Fibroblast of skin of left biceps (primary cell): Measurements from ENCODE around the gene PROKR2.

Experiments used
- DNase-seq, 2 experiments: peaks; one replicate each; pipeline ENCODE4 v3.0.0-alpha.2; 2013; ENCODE audit warnings: low read depth in 2 of 2

The PROKR2 gene

DNA sequence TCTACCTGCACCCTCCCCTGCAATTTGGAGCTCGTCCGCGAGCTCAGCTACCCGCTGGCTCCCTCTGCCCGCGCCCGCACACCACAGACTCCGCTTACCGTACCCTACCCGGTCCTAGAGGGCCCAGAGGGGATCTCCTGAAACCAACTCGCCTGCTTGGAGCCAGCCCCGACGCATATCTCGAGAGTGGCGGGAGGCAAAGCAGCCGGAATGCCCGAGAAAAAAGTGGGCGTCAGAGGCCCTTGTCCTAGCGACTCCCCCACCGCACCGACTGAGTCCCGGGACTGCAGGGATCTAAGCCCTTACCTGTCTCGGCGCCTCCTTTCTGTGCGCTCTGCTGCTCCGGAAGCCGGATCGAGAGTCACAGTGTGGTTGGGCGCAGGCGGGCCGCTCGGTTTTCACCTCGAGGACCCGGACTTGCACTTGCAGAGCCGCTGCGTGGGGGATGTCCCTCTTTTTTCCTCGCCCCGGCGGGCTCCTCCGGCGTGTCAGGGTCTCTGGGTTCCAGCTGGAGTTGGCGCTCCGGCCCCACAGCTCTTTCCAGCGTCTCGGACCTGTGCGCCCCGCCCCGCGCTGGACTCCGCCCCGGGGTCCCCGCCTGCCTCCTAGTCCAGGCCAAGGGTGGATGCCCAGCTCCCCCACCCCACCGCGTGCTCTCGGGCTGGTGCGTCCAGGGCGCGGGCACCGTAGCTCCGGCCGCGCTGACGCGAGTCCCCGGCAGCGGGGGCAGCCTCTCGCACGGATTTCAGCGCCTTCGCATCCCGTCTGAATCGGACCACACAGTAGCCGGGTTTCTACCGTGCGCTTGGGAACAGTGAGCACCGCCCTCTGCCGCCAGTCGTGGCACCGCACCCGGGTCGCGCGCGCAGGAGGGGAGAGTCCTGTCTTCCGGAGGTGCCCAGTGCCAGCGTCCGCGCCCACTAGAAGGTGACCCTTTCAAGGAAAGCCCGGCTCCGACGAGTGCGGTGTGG, at the start of gene PROKR2:
PROKR2 (minus strand) TSS at position 767 of the 971 bp plus-strand sequence. CDS start 2,585 bp downstream, outside the sequence.
- no peak for DNase-seq

DNA sequence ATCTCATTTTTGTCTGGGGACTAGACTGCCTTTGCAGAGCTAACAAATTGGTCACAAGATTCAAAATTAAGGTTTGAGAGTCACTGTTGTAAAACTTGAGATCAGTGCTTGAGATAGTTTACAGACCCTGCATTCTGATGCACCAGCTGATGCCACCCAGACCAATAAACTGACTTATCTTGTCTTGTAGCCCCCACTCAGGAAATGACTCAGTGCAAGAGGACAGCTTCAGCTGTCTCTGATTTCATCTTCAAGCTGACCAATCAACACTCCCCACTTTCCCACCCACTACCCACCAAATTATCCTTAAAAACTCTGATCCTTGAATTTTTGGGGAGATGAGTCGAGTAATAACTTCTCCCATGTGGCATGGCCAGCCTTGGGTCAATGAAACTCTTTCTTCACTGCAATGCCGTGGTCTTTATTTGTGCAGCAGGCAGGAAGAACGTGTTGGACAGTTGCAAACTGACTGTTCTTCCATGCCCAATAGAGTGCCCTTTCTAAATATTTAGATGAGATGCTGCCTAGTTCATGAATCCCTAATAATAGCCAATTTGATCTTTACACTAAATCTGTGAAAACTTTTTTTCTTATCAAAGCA, 48.3 kb upstream of the PROKR2 start:
- no peak for DNase-seq

DNA sequence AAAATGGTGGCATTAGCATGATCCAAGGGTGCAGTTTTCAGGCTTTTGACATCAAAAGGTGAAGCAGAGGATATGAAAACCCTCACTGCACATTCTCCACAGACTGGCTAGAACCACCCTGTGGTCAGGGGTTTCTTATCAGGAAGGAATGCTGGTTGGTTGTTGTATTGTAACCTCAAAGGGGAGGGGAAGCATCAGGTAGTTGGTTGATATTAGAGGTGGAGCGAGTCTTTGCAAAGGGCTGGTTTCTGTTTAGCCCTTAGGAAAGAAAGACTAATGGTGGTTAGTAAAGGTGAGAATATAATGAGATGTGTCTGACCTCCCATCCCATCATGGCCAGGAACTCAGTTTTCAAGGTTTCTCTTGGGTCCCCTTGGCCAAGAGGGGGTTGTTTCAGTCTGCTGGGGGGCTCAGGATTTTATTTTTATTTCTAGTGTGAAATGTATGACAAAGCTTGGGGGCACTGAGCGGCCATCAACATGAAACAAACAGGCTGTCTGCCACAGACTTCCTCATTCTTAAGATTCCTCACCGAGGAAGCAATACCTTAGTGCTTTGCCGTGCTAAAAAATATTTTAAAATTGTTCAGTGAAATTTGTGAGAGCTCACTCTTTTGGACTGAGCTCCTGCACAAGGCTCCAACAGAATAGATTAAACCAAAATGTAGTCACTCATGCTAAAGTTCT, 47.5 kb upstream of the PROKR2 start:
- DNase-seq: no peak

DNA sequence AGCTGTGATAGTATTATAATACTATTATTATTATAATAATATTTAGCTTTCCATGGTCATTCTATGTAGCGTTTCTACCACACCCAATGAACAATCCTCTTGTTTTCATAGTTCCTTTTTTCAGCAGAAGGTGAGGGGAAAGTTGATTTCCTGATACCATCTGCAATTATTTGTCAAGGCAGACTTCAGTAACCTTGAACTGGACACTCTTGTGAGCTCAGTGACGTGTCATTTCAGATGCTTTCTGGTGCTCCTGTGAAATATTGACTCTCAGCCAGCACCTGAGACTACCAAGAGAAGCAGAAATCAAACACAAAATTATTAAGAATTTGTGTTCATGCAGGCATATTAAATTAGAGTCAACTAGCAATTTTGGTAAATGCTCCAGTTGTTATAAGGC, 46.0 kb upstream of the PROKR2 start:
- DNase-seq: no peak

DNA sequence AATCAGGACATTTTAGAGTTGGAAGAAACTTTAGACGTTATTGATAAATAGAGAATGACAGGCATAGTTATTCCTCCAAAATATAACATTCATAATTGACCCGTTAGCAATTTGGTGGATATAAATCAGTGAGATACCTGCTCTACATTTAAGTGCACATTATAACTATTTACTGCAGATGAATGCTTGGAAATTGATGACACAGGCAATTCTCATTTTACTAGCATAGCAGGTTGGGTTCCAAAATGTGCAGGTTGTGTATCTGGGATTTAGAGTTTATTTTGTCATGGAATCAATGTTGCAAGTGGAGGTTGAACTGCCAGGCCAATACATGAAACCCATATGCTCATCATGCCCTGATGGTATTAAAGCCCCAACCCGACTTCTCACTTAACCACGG, 44.4 kb upstream of the PROKR2 start:
- no peak for DNase-seq

DNA sequence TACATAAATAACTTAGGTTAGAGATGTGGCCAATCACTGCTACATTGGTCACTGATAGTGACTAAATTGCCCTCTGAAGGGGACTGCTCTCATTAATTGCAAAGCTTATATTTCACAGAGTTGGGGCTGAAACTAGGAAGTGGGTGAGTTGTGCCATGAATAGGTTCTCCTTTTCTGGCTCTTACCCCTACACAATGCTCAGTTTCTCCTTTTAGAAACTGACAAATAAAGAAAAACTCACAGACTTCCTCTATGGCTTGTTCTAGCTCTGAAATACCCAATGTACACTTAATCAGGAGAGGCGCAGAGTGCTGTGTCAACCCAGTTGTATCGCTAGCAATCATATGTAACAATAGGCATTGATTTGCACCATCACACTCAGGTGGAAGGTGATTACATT, 41.2 kb upstream of the PROKR2 start:
- no peak for DNase-seq

DNA sequence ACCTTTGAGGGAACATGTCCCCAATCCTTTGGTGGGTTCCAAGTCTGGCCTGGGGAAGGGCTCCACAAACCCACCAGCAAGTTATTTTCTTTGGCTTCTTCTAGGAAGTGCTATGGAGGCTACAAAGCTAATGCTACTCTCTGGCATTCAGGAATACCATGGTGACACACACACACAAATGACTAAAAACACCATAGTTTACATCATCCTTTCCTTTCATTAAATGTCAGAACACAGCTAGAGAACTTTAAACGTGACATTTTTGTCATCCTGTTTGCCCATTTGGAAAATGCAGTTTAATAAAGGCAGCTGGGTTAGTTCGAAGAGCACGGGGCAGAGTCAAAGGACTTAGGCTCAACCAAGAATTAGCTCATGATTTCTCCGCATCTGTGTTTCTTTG, 40.2 kb upstream of the PROKR2 start:
- DNase-seq: no peak

DNA sequence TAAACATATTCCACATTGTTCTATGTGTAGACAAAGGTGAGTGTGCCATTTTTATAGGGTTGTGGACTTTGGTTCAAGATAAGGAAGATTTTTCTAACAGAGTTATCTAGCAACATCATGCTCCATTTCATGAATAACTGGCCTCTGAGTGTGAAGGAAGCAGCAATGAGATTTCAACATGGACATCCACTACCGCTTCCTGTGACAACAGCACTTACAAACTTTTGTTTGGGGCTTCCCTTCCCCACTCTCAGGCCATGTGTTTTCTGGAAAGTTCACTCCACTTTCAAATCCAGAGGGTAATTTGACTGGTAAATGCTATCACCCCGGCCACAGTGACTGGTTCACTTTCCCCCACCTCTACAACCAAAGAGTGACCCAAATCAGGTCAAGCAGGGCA, 38.1 kb upstream of the PROKR2 start:
- no peak for DNase-seq

DNA sequence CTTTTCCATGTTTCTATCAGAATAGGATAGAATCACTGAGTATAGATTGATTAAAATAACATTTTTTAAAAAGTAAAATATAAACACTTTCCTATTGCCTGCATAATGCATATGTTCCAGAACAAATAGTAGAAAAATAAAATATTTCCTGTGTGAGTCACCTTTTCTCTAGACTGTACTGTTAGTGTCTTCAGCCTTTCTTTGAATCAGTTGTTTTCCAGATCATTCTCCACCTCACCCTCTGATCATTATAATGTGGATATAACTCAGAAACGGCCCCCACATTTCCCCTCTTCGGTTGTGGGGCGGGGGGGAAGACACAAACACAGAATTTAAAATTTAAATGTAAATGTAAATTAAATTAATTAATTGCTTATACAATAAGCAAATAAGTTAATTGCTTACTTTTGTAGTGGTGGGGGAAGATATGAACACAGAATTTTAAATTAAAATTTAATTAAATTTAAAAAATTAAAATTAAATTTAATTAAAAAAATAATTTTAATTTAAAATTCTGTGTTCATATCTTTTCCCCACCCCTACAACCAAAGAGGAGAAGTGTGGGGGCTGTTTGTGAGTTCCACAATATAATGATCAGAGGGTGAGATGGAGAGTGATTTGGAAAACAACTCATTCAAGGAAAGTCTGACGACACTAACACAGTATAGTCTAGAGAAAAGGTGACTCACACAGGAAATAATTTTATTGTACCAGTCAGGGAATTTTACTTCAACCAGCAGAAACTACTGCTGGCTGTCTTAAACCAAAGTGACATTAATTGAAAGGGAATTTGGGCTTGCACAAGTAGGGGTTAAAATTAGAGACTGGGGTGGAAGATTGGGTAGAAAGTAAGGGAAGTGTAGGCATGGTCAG, 37.1 kb upstream of the PROKR2 start:
- peak in 1 of 2 experiments; percentile 12 for DNase-seq

DNA sequence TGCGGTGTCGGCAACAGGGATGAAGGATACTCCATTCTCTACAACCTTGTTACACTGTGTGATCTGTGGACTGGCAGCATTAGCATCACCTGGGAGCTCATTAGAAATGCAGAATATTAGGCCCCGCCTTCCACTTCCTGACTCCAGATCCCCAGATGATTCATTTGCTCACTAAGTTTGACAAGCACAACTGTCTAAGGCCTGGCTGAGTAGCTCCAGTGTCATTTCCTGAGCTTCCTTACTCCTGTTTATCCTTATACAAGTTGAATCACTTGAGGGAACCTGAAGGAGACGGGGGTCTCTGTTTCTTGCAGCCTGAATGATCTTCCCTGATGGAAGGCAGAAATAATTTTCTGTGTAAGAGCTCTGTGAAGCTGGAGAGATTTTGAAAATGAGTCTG, 32.7 kb upstream of the PROKR2 start:
- DNase-seq: no peak

DNA sequence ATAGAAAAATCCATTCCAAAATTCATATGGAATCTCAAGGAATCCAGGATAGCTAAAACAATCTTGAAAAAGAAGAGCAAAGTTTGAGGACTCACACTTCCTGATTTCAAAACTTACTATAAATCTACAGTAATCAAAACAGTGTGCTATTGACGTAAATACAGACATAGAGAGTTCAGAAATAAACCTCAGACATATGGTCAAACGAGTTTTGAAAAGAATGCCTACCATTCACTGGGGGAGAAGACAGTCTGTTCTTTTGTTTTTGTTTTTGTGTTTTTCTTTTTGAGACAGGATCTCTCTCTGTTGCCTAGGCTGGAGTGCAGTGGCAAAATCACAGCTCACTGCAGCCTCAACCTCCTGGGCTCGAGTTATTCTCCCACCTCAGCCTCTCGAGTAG, 25.3 kb upstream of the PROKR2 start:
- DNase-seq: no peak

DNA sequence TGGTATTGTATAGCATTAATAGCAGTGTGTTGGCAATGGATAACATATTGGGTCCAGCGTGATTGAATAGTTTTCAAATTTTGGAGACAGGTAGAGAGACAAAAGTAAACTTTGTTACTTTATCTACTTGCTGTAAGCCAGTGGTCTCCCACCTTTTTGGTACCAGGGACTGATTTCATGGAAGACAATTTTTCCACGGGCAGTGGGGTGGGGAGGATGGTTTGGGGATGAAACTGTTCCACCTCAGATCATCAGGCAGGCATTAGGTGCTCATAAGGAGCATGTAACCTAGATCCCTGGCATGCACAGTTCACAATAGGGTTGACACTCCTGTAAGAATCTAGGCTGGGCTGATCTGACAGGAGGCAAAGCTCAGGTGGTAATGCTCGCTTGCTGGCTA, 14.6 kb upstream of the PROKR2 start:
- no peak for DNase-seq

DNA sequence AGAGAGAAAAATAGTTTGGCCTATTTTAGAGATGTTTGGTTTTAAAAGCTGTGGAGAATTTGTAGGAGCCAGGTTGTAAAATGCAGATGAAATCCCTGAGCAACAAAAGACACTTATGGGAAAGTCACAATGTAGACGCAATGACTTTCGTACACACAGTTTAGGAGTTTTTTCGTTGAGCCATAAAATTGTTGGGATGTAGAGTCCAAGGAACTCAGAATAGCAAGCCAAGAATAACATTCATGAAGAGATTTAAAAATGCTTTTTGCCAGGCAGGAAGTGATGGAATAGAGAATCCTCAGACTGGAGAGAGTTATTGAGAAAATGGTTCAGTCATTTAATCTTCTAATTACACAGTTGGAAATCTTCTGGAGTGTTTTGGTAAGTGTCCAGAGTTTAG, 11.5 kb upstream of the PROKR2 start:
- no peak for DNase-seq

DNA sequence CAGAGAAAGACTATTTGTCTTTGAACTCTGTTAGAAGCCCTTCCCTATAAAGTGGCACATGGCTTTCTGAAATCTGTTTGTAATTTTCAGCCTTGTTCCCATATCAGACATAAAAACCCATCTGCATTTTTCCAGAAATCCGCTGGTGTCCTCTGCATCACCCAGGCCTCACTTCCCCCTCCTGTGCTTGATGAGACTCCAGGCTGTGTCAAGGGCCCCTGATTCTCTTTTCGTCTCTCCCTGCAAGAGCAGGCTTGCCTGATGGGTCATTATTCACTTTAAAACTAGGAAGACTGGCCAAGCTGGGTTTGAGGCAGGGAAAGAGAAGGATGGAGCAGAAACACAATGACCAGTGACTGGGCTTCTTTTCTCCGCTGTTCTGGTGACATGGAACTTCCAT, 10.6 kb upstream of the PROKR2 start:
- no peak for DNase-seq

DNA sequence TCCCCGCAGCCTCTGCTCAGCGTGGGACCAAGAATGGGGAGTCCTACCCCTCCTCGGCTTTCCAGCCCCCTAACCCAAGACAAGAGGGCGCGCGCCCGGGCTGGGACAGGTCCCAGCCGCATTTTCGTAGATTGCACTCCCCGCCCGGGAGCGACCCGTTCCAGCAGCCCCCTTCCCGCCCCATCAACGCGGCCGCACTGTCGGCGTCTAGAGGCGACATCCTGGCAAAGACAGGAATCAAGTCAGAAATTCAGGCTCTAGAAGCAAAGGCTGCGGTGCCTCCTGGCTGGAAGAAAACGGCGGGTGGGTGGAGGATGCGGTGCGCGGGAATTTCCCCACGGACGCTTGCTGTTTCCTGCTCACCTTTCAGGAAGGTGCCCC, 957 bp downstream of the PROKR2 start:
- DNase-seq: no peak

DNA sequence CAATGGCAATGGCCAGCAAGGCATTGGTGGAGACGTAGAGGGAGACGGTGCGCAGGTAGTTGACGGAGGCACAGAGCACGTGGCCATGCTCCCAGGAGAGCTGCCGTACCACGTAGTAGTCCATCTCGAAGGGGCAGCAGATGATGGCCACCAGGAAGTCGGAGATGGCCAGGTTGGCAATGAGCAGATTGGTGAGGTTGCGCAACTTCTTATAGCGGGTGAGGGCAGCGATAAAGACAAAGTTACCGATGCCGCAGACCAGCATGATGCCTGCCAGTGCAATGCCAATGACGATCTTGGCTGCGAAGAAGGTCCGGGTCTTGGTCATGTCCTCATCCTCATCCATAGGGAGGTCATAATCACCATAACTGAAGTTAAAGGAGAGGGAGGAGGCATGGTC, 2.8 kb downstream of the PROKR2 start:
- no peak for DNase-seq

DNA sequence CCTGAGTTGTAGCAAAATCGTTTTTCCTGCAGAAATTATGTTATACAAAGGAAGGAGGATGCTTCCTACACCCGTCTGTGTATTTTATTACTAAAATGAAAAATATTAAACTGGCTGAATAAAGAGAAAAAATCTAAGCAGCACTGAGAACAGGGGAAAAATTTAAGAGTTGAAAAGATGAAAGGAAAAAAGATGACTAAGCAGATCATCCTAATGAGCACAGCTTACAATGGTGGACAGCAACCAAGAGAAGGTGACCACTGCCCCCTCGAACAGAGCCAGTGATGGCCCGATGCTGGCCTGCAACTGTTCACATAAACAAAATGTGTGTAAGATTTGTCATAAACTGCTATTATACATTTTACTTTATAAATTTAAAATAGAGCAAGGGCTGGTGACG, 4.2 kb downstream of the PROKR2 start:
- no peak for DNase-seq

DNA sequence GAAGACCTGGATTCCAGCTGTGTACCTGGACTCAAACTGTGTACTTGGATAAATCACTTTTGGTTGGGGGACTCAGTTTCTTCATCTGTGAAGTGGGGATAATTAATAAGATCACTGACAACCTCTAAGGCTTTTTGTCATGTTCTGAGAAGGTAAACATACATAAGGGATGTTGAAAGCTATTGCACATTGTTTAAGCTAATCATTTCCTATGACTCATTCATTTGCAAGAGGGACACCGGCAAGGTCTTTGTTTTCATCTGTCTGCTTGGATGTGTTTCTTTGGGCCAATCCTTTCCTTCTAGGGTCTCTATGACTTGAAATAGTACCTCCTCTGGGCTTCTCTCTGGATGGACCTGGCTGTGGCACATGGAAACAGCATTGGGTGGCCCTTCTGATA, 6.8 kb downstream of the PROKR2 start:
- DNase-seq: no peak

DNA sequence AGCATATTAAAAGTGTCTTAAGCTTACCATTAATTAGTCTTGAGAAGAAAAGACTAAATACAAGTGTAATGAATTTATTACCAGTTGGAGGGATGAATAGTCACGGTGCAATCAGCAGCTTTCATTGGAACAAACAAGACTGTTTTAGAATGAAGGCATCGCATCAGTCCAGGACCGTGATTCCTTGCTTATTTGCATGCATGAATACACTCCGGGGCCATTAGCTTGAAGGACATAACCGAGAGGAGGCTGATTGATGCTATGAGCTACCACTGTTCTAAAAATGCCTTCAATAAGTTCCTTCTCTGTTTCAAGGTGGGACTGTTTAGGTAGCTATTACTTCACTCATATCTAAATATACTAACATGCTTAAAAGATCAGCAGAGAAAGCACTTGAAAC, 17.9 kb downstream of the PROKR2 start:
- DNase-seq: no peak

DNA sequence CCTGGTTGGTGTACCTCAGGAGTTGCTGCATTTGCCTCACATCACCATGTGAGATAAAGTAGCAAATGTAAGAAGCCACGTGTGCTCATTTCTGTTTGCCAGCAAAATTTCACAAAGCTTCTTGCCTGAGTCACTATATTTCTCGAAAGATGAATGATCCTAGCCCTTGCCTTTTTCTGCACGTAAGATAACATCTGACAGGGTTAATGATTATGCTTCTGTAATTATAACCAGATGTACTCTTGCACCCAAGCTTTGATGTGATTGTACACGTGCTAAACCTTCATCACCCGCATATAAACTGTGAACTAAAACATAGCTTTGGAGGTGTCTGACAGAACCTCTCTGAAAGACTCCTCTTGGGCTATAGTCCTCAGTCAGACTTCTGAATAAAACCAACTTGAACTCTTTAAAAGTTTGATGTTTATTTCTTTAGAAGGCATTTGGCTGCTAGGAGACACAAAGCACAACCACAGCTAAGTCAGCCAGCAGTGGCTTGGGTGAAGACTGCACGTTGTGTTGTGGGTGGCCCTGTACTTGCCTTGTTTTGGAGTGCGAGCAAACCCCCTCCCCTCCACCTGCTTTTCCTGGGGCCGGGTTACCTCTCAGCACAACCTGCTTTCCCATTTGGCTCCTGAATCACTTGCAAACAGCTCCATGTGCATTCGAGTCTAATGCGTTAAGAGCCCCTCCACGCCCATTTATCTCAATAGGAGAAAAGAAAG, 19.3 kb downstream of the PROKR2 start:
- peak in 1 of 2 experiments; percentile 0 for DNase-seq

DNA sequence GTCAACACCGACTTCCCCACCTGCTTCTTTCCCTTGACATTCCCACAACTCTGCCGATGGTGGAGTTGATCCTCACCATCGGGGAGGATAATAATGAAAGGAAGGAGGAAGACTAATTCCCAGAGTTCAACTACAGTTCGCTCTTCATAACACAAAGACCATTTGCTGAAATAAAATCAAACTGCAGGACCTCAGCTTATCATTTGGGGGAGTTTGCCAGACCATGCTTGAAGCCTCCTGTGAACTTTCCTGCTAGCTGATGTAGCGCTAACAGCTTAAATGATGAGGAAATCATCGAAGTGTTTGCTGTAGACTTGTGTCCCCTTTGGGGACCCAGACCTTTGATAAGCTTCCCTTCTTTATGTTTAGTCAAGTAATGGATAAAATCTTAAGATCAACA, 26.2 kb downstream of the PROKR2 start:
- no peak for DNase-seq
